Neural cell (in vitro differentiated cells): ENCODE measurements around the gene FOXK2. TPM values are rescaled to one million over a fixed set of nuclear protein-coding genes. Genes with fewer than 3 reads are reported as not detected.

Experiments
- H2AFZ ChIP-seq: fragments of 200-600, 300-800 bp; sonication (generic), shearing (Covaris generic); 2 replicates; pipeline ENCODE4 v1.6.0; 2014; ENCODE audit warnings: low read depth, mild to moderate bottlenecking, antibody characterized with exemption, low read length, moderate library complexity
- H3F3A ChIP-seq: fragments of 200-600 bp; shearing (Covaris generic); 2 replicates; pipeline ENCODE4 v1.6.1; 2016; ENCODE audit warnings: mild to moderate bottlenecking, moderate library complexity, mixed read lengths, antibody characterized with exemption, low read length; ENCODE audit not compliant: insufficient read depth, poor library complexity, severe bottlenecking
- H3K27ac ChIP-seq: fragments of 200-600, 300-800 bp; sonication (generic), shearing (Covaris generic); 2 replicates; pipeline ENCODE4 v1.5.1; 2014; ENCODE audit warnings: mild to moderate bottlenecking, low read length, moderate library complexity
- H3K27me3 ChIP-seq: fragments of 300-800, 200-600 bp; sonication (generic), shearing (Covaris generic); 2 replicates; pipeline ENCODE4 v1.6.0; 2014; ENCODE audit warnings: mild to moderate bottlenecking, low read depth, low read length, moderate library complexity; ENCODE audit not compliant: insufficient read depth
- H3K36me3 ChIP-seq: fragments of 300-800, 200-600 bp; sonication (generic), shearing (Covaris generic); 2 replicates; pipeline ENCODE4 v1.5.1; 2014; ENCODE audit warnings: mild to moderate bottlenecking, antibody characterized with exemption, low read length, moderate library complexity; ENCODE audit not compliant: insufficient read depth
- H3K4me2 ChIP-seq: fragments of 300-800, 200-600 bp; sonication (generic), shearing (Covaris generic); 2 replicates; pipeline ENCODE4 v1.6.0; 2014; ENCODE audit warnings: mild to moderate bottlenecking, low read length
- H3K4me3 ChIP-seq: fragments of 300-800, 200-600 bp; sonication (generic), shearing (Covaris generic); 2 replicates; pipeline ENCODE4 v1.5.1; 2014; ENCODE audit warnings: mild to moderate bottlenecking, low read length, moderate library complexity
- H3K79me2 ChIP-seq: fragments of 200-600 bp; shearing (Covaris generic); replicated peaks from 2 replicates; pipeline ENCODE4 v1.6.0; 2014; ENCODE audit warnings: mild to moderate bottlenecking, low read length, moderate library complexity; ENCODE audit not compliant: insufficient read depth
- H3K9ac ChIP-seq: fragments of 300-800, 200-600 bp; sonication (generic), shearing (Covaris generic); 2 replicates; pipeline ENCODE4 v1.6.1; 2016; ENCODE audit warnings: mild to moderate bottlenecking, low read length, mixed read lengths
- H3K9me2 ChIP-seq: fragments of 200-600 bp; shearing (Covaris generic); 2 replicates; pipeline ENCODE4 v1.6.1; 2016; ENCODE audit warnings: mild to moderate bottlenecking, low read length, mixed read lengths; ENCODE audit not compliant: insufficient read depth
- H3K9me3 ChIP-seq: fragments of 200-600, 300-800 bp; sonication (generic), shearing (Covaris generic); 2 replicates; pipeline ENCODE4 v1.6.1; 2016; ENCODE audit warnings: mild to moderate bottlenecking, mixed run types, low read length, moderate library complexity, mixed read lengths
- H4K20me1 ChIP-seq: fragments of 200-600 bp; shearing (Covaris generic); 2 replicates; pipeline ENCODE4 v1.6.1; 2016; ENCODE audit warnings: mild to moderate bottlenecking, mixed run types; ENCODE audit not compliant: insufficient read depth
- CTCF ChIP-seq: fragments of 450-650 bp; IDR thresholded peaks from 2 replicates; pipeline ENCODE4 v1.5.1; 2014; ENCODE audit warnings: antibody characterized with exemption, mild to moderate bottlenecking, moderate library complexity; ENCODE audit not compliant: poor library complexity, severe bottlenecking
- EP300 ChIP-seq: fragments of 450-650 bp; conservative IDR thresholded peaks from 2 replicates; pipeline ENCODE4 v1.6.1; 2014; ENCODE audit warnings: antibody characterized with exemption, mild to moderate bottlenecking, moderate library complexity; ENCODE audit not compliant: poor library complexity, severe bottlenecking
- EZH2 ChIP-seq: fragments of 200-600, 300-800 bp; shearing (Covaris generic), sonication (generic); IDR thresholded peaks from 2 replicates; pipeline ENCODE4 v1.6.1; 2014; ENCODE audit warnings: antibody characterized with exemption, low read length, borderline replicate concordance, mild to moderate bottlenecking; ENCODE audit not compliant: insufficient read depth, poor library complexity, severe bottlenecking
- MXI1 ChIP-seq: fragments of 450-650 bp; conservative IDR thresholded peaks from 2 replicates; pipeline ENCODE4 v1.6.1; 2014; ENCODE audit warnings: antibody characterized with exemption, mild to moderate bottlenecking; ENCODE audit not compliant: poor library complexity, severe bottlenecking
- POLR2AphosphoS5 ChIP-seq: IDR thresholded peaks from 2 replicates; pipeline ENCODE4 v1.6.1; 2012
- RAD21 ChIP-seq: fragments of 450-650 bp; conservative IDR thresholded peaks from 2 replicates; pipeline ENCODE4 v1.6.1; 2014; ENCODE audit warnings: antibody characterized with exemption, mild to moderate bottlenecking, moderate library complexity
- REST ChIP-seq: IDR thresholded peaks from 2 replicates; pipeline ENCODE4 v1.6.1; 2012; ENCODE audit warnings: borderline replicate concordance
- SMC3 ChIP-seq: fragments of 450-650 bp; conservative IDR thresholded peaks from 2 replicates; pipeline ENCODE4 v1.6.1; 2014; ENCODE audit warnings: antibody characterized with exemption, mild to moderate bottlenecking, moderate library complexity; ENCODE audit not compliant: poor library complexity
- TAF1 ChIP-seq: IDR thresholded peaks from 2 replicates; pipeline ENCODE4 v1.6.1; 2012; ENCODE audit warnings: low read depth
- polyA plus RNA-seq: library from polyadenylated mRNA; depleted of rRNA; stranded (reverse); fragments of >200 nt; gene quantifications from 2 replicates; pipeline ENCODE4 v1.2.3, GENCODE V29; 2014

FOXK2 gene
- polyA plus RNA-seq, 1 donor from 2014 or later = 24.4 TPM

- H3K9me2 ChIP-seq = no peaks in the 10 kb centered on the region
- no peaks in the 10 kb centered on the region for H3F3A ChIP-seq
- H2AFZ ChIP-seq = no peak overlapping the region
- H3K27me3 ChIP-seq = no peaks in the 10 kb centered on the region
- no peak overlapping the region for H3K4me2 ChIP-seq
- peaks cover 4% of the 10 kb centered on the region for H3K36me3 ChIP-seq
- H3K9ac ChIP-seq = no peak overlapping the region
- no peaks in the 10 kb centered on the region for H3K9me3 ChIP-seq
- no peaks in the 10 kb centered on the region for H4K20me1 ChIP-seq
- H3K27ac ChIP-seq = no peak overlapping the region
- no peak for TF ChIP-seq RAD21
- TF ChIP-seq REST = no peak
- no peak for TF ChIP-seq EZH2
- TF ChIP-seq EP300 = no peak
- TF ChIP-seq CTCF = no peak
- no peak for TF ChIP-seq MXI1
- no peak for TF ChIP-seq SMC3
- TF ChIP-seq TAF1 = no peak
- no peak overlapping the region for H3K4me3 ChIP-seq
- H3K79me2 ChIP-seq = no peaks in the 10 kb centered on the region
These were observed 83.6 kb downstream of the FOXK2 start for GRCh38 chr17:82602986-82603710.

GRCh38 chr17:82603981-82604448, 84.5 kb downstream of the FOXK2 start:
- no peaks in the 10 kb centered on the region for H3K9me3 ChIP-seq
- H3F3A ChIP-seq = no peaks in the 10 kb centered on the region
- no peak overlapping the region for H2AFZ ChIP-seq
- peaks cover 4% of the 10 kb centered on the region for H3K36me3 ChIP-seq
- H3K4me2 ChIP-seq = no peak overlapping the region
- H3K27me3 ChIP-seq = no peaks in the 10 kb centered on the region
- no peak overlapping the region for H3K4me3 ChIP-seq
- no peak overlapping the region for H3K27ac ChIP-seq
- no peak overlapping the region for H3K9ac ChIP-seq
- H3K79me2 ChIP-seq = no peaks in the 10 kb centered on the region
- no peaks in the 10 kb centered on the region for H4K20me1 ChIP-seq
- no peaks in the 10 kb centered on the region for H3K9me2 ChIP-seq
- TF ChIP-seq RAD21 (no peak), SMC3 (no peak), EZH2 (no peak), REST (no peak), TAF1 (no peak), EP300 (no peak), POLR2AphosphoS5 (no peak), CTCF (no peak), MXI1 (no peak)
